RWPE2 (cell line): ENCODE measurements around the gene TMEM178A.

Experiments
- ATAC-seq: fragments of 200-7000 bp; cut with Tn5 transposase; 3 replicates; pipeline ENCODE4 v1.9.1; 2021; ENCODE audit warnings: low read depth
- DNase-seq: peaks from one replicate; pipeline ENCODE4 v3.0.0-alpha.2; 2020; ENCODE audit warnings: low spot score
- H3K27ac ChIP-seq: fragments of 450-650 bp; 2 replicates; pipeline ENCODE4 v1.5.1; 2017; ENCODE audit warnings: mild to moderate bottlenecking; ENCODE audit not compliant: poor library complexity, severe bottlenecking
- H3K27me3 ChIP-seq: fragments of 250-450 bp; sonication (Bioruptor Pico); 2 replicates; pipeline ENCODE4 v1.5.1; 2021; ENCODE audit warnings: mild to moderate bottlenecking, moderate library complexity; ENCODE audit not compliant: insufficient read depth, poor library complexity, severe bottlenecking
- H3K36me3 ChIP-seq: fragments of 250-450 bp; sonication (Bioruptor Pico); 2 replicates; pipeline ENCODE4 v1.5.1; 2020; ENCODE audit warnings: low read depth, mild to moderate bottlenecking, moderate library complexity
- H3K4me1 ChIP-seq: fragments of 250-450 bp; sonication (Bioruptor Pico); 2 replicates; pipeline ENCODE4 v1.5.1; 2021; ENCODE audit warnings: mild to moderate bottlenecking, moderate library complexity; ENCODE audit not compliant: insufficient read depth, poor library complexity, severe bottlenecking
- H3K4me3 ChIP-seq: fragments of 250-450 bp; sonication (Bioruptor Pico); 2 replicates; pipeline ENCODE4 v1.5.1; 2021; ENCODE audit warnings: mild to moderate bottlenecking, moderate library complexity; ENCODE audit not compliant: severe bottlenecking
- H3K9me3 ChIP-seq: fragments of 250-450 bp; sonication (Bioruptor Pico); 2 replicates; pipeline ENCODE4 v1.5.1; 2021; ENCODE audit warnings: mild to moderate bottlenecking, moderate library complexity; ENCODE audit not compliant: severe bottlenecking
- CTCF ChIP-seq: fragments of 450-650 bp; IDR thresholded peaks from one replicate; pipeline ENCODE4 v1.5.1; 2017; ENCODE audit warnings: mild to moderate bottlenecking, moderate library complexity; ENCODE audit not compliant: poor library complexity, severe bottlenecking

The TMEM178A gene

GRCh38 chr2:39660612-39661236 lies 5.0 kb upstream of the TMEM178A start:
- 0 out of 3 replicates have a peak, but pooled peaks have one; percentile 10 for ATAC-seq

GRCh38 chr2:39661826-39662225 lies 3.9 kb upstream of the TMEM178A start:
- Histone ChIP-seq H3K4me3 (no peak overlapping the region), H3K9me3 (no peaks in the 10 kb centered on the region)
- no peak for ATAC-seq

More at GRCh38 chr2:39660612-39661236, 5.0 kb upstream of the TMEM178A start:
- peaks cover 11% of the 10 kb centered on the region for H3K27me3 ChIP-seq
- no peak for TF ChIP-seq CTCF
- no peaks in the 10 kb centered on the region for H3K36me3 ChIP-seq
- no peaks in the 10 kb centered on the region for H3K9me3 ChIP-seq
- no peaks in the 10 kb centered on the region for H3K4me1 ChIP-seq
- DNase-seq = no peak
- no peak overlapping the region for H3K4me3 ChIP-seq
- H3K27ac ChIP-seq = no peak overlapping the region

GRCh38 chr2:39663187-39663930 lies 2.4 kb upstream of the TMEM178A start:
- DNase-seq = no peak
- peaks cover 31% of the 10 kb centered on the region for H3K27me3 ChIP-seq
- H3K36me3 ChIP-seq = no peaks in the 10 kb centered on the region
- no peak for TF ChIP-seq CTCF
- H3K9me3 ChIP-seq = no peaks in the 10 kb centered on the region
- ATAC-seq = no peak
- H3K4me1 ChIP-seq = no peaks in the 10 kb centered on the region
- H3K27ac ChIP-seq = no peak overlapping the region
- H3K4me3 ChIP-seq = no peak overlapping the region

More at GRCh38 chr2:39661826-39662225, 3.9 kb upstream of the TMEM178A start:
- Histone ChIP-seq H3K27me3 (peaks cover 16% of the 10 kb centered on the region), H3K36me3 (no peaks in the 10 kb centered on the region), H3K27ac (no peak overlapping the region), H3K4me1 (no peaks in the 10 kb centered on the region)
- DNase-seq = no peak
- TF ChIP-seq CTCF = no peak

DNA sequence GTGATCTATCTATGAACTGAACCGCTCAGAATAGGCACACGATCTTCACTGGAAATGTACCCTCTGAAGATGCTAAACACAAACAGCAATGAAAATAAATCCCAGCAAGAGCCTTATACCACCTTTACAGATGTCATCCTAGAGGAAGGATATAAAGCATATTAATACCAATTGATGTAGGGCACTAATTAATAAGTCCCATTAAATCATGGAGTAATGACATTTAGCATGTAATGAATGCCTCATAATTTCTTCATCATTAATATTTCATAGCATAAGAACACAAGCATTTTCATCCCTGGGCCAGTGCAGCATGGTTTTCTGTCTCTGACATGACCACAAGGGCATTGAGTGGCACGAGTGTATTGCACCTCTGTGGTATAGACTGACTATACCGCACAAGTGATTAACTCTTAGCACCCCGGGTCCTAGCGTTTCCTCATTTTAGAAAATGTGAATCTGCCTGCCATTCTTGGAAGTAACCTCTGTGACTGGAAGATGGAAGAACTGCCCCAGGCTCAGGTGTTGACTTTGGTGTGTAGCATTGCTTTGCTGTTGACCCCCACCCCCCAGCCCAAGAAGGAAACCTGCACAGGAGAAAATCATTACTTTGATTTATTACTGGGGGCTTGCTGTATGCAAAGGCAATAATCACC lies 1.4 kb upstream of the TMEM178A start:
- H3K36me3 ChIP-seq = no peaks in the 10 kb centered on the region
- no peaks in the 10 kb centered on the region for H3K9me3 ChIP-seq
- no peak overlapping the region for H3K4me3 ChIP-seq
- peaks cover 41% of the 10 kb centered on the region for H3K27me3 ChIP-seq
- no peak overlapping the region for H3K27ac ChIP-seq
- no peak for DNase-seq
- ATAC-seq = no peak
- no peaks in the 10 kb centered on the region for H3K4me1 ChIP-seq
- TF ChIP-seq CTCF = no peak
